ENCODE results near the gene CIITA. TPM values are rescaled to one million over a fixed set of nuclear protein-coding genes. Genes with fewer than 3 reads are reported as not detected.

CIITA gene
- total and polyA plus RNA-seq, 10 of the 15 experiments (the other 5 are each of a cell fraction or from before 2014, with no cell fraction given), result 11.5 to 145 (median 49.7) TPM

DNA sequence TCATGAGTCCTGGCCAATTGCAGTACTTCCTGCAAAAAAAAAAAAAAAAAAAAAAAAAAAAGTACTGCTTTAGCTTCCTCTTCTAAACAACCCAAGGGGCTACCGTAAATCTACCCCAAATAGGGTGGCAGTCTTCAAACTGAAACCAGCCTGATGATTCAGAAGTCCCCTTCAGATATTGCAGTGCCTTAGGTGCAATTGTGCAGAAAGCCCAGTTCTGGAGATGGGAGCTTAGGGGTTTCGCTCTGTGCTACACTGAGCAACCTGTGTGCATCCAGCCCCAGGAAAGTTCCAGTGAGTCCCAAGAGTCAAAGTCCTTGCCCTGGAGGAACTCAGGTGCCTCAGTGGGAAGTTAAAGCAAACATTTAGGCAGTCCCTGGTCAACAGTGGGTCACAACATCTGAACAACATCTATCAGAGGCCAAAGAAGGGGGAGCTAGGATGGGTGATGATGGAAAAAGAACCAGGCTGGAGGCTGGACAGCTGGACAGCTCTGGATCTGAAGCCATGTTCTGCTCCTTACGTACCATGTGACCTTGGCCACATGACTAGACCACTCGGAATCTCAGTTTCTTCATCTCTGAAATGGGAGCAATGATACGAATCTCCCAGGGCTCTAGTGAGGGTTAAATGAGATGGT, 6.7 kb upstream of the CIITA start (continued):
- TF ChIP-seq, protein P1, sequence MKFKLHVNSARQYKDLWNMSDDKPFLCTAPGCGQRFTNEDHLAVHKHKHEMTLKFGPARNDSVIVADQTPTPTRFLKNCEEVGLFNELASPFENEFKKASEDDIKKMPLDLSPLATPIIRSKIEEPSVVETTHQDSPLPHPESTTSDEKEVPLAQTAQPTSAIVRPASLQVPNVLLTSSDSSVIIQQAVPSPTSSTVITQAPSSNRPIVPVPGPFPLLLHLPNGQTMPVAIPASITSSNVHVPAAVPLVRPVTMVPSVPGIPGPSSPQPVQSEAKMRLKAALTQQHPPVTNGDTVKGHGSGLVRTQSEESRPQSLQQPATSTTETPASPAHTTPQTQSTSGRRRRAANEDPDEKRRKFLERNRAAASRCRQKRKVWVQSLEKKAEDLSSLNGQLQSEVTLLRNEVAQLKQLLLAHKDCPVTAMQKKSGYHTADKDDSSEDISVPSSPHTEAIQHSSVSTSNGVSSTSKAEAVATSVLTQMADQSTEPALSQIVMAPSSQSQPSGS (IDR thresholded peaks at IDR 0.05; ENCODE audit: low read length), result no peak
- TF ChIP-seq, protein P2, sequence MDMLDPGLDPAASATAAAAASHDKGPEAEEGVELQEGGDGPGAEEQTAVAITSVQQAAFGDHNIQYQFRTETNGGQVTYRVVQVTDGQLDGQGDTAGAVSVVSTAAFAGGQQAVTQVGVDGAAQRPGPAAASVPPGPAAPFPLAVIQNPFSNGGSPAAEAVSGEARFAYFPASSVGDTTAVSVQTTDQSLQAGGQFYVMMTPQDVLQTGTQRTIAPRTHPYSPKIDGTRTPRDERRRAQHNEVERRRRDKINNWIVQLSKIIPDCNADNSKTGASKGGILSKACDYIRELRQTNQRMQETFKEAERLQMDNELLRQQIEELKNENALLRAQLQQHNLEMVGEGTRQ (IDR thresholded peaks at IDR 0.05; ENCODE audit: borderline replicate concordance, low read depth, low read length), result peak; percentile 53
- TF ChIP-seq, protein P3, sequence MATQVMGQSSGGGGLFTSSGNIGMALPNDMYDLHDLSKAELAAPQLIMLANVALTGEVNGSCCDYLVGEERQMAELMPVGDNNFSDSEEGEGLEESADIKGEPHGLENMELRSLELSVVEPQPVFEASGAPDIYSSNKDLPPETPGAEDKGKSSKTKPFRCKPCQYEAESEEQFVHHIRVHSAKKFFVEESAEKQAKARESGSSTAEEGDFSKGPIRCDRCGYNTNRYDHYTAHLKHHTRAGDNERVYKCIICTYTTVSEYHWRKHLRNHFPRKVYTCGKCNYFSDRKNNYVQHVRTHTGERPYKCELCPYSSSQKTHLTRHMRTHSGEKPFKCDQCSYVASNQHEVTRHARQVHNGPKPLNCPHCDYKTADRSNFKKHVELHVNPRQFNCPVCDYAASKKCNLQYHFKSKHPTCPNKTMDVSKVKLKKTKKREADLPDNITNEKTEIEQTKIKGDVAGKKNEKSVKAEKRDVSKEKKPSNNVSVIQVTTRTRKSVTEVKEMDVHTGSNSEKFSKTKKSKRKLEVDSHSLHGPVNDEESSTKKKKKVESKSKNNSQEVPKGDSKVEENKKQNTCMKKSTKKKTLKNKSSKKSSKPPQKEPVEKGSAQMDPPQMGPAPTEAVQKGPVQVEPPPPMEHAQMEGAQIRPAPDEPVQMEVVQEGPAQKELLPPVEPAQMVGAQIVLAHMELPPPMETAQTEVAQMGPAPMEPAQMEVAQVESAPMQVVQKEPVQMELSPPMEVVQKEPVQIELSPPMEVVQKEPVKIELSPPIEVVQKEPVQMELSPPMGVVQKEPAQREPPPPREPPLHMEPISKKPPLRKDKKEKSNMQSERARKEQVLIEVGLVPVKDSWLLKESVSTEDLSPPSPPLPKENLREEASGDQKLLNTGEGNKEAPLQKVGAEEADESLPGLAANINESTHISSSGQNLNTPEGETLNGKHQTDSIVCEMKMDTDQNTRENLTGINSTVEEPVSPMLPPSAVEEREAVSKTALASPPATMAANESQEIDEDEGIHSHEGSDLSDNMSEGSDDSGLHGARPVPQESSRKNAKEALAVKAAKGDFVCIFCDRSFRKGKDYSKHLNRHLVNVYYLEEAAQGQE (IDR thresholded peaks at IDR 0.05; ENCODE audit: low read depth, low read length), result peak; percentile 39; the same call in 1 of the 2 replicates
- TF ChIP-seq SUPT20H (IDR thresholded peaks at IDR 0.05; ENCODE audit: borderline replicate concordance, control insufficient read depth, low read depth, low read length) (no peak), NR2F1 (conservative IDR thresholded peaks at IDR 0.05) (peak; percentile 20; the same call in 1 of the 2 replicates), HDAC2 (IDR thresholded peaks at IDR 0.05) (no peak), DPF2 (IDR thresholded peaks at IDR 0.05) (no peak), WRNIP1 (IDR thresholded peaks at IDR 0.05; ENCODE audit: borderline replicate concordance, low read depth, low read length) (no peak), CBFB (IDR thresholded peaks at IDR 0.05; ENCODE audit: low read depth) (no peak), EGR1 (IDR thresholded peaks at IDR 0.05; ENCODE audit: borderline replicate concordance in 1 of 2, low read depth in 2 of 2, low read length in 2 of 2) (0 out of 3 replicates have a peak, but pooled peaks of 1 of the 2 experiments have one; percentile 3)
- TF ChIP-seq, protein P4, sequence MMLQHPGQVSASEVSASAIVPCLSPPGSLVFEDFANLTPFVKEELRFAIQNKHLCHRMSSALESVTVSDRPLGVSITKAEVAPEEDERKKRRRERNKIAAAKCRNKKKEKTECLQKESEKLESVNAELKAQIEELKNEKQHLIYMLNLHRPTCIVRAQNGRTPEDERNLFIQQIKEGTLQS (IDR thresholded peaks at IDR 0.05; ENCODE audit: borderline replicate concordance, extremely low read depth, low read depth, low read length), result peak; percentile 20; the same call in 1 of the 2 replicates
- TF ChIP-seq, protein P5, sequence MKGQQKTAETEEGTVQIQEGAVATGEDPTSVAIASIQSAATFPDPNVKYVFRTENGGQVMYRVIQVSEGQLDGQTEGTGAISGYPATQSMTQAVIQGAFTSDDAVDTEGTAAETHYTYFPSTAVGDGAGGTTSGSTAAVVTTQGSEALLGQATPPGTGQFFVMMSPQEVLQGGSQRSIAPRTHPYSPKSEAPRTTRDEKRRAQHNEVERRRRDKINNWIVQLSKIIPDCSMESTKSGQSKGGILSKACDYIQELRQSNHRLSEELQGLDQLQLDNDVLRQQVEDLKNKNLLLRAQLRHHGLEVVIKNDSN (IDR thresholded peaks at IDR 0.05; ENCODE audit: borderline replicate concordance, extremely low read length, insufficient read depth, low read depth, low read length), result peak; percentile 50
